Measurements from ENCODE around the gene CAPN3. TPM values are rescaled to one million over a fixed set of nuclear protein-coding genes. Genes with fewer than 3 reads are reported as not detected.

Gene CAPN3
- total RNA-seq (2022; extraction: Qiagen RNA extraction; ENCODE audit: low read depth), result 0.18 to 0.60 TPM (median 0.41 TPM) in 4 of 5 replicates, not detected in the other

DNA sequence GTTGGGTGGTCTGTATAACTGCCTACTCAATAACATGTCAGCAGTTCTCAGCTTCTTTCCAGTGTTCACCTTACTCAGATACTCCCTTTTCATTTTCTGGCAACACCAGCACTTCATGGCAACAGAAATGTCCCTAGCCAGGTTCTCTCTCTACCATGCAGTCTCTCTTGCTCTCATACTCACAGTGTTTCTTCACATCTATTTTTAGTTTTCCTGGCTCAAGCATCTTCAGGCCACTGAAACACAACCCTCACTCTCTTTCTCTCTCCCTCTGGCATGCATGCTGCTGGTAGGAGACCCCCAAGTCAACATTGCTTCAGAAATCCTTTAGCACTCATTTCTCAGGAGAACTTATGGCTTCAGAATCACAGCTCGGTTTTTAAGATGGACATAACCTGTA is at the start of gene CAPN3:
TSS of gene CAPN3 (plus strand) at position 253 of the 400 bp plus-strand sequence. CDS start 305 bp downstream, outside the sequence.

Other genes with a start within 250 kb of the CAPN3 start
- not detected in 5 replicates for gene PLA2G4F, start 202.9 kb upstream of the CAPN3 start, total RNA-seq (2022; extraction: Qiagen RNA extraction; ENCODE audit: low read depth)
- 14.1 to 17.9 TPM (median 16.7 TPM) in 5 replicates for gene VPS39, start 151.2 kb upstream of the CAPN3 start, total RNA-seq (2022; extraction: Qiagen RNA extraction; ENCODE audit: low read depth)
- gene GANC, start 86.3 kb upstream of the CAPN3 start, total RNA-seq (2022; extraction: Qiagen RNA extraction; ENCODE audit: low read depth), result 5.6 to 11.0 TPM (median 6.8 TPM) in 5 replicates
- gene TMEM87A, start 86.1 kb upstream of the CAPN3 start, total RNA-seq (2022; extraction: Qiagen RNA extraction; ENCODE audit: low read depth), result 23.9 to 41.2 TPM (median 26.0 TPM) in 5 replicates
- 6.3 to 14.4 TPM (median 10.6 TPM) in 5 replicates for gene ZNF106, start 131.6 kb downstream of the CAPN3 start, total RNA-seq (2022; extraction: Qiagen RNA extraction; ENCODE audit: low read depth)
- 16.5 to 55.9 TPM (median 18.4 TPM) in 5 replicates for gene SNAP23, start 136.1 kb downstream of the CAPN3 start, total RNA-seq (2022; extraction: Qiagen RNA extraction; ENCODE audit: low read depth)
- gene LRRC57, start 189.3 kb downstream of the CAPN3 start, total RNA-seq (2022; extraction: Qiagen RNA extraction; ENCODE audit: low read depth), result 8.3 to 13.9 TPM (median 12.4 TPM) in 5 replicates
- gene HAUS2, start 189.3 kb downstream of the CAPN3 start, total RNA-seq (2022; extraction: Qiagen RNA extraction; ENCODE audit: low read depth), result 17.2 to 24.3 TPM (median 19.3 TPM) in 5 replicates
- 1.2 to 2.2 TPM (median 1.8 TPM) in 5 replicates for gene STARD9, start 216.1 kb downstream of the CAPN3 start, total RNA-seq (2022; extraction: Qiagen RNA extraction; ENCODE audit: low read depth)

All from A549 treated with ZK216348 at 1 μM for 4 hours (cell line).